ENCODE measurements around the gene AK2.

AK2 gene

GRCh38 chr1:33031506-33031905 is 5.2 kb downstream of the AK2 start:
- no peaks in the 10 kb centered on the region; the same call in 1 of the 2 replicates for H3K36me3 ChIP-seq (replicated peaks; ENCODE audit: insufficient read depth, low read length)
- H3K79me2 ChIP-seq (ENCODE audit: low read length) = peaks cover 100% of the 10 kb centered on the region
- no peak overlapping the region for H3K4me2 ChIP-seq (ENCODE audit: low read depth, low read length)
- H3K27me3 ChIP-seq (replicated peaks; ENCODE audit: insufficient read depth, low read length) = no peaks in the 10 kb centered on the region
- TF ChIP-seq EZH2 (optimal IDR thresholded peaks at IDR 0.05; ENCODE audit: low read depth, low read length) = no peak
- TF ChIP-seq EZH2phosphoT487 (IDR thresholded peaks at IDR 0.05; ENCODE audit: low read length) = no peak
- no peak overlapping the region for H3K9ac ChIP-seq (ENCODE audit: low read length)
- no peak overlapping the region for H2AFZ ChIP-seq (ENCODE audit: low read length)
- H3F3A ChIP-seq (ENCODE audit: insufficient read depth, low read length) = no peaks in the 10 kb centered on the region
- H3K9me2 ChIP-seq (replicated peaks; ENCODE audit: insufficient read depth, low read length) = no peaks in the 10 kb centered on the region
- peaks cover 24% of the 10 kb centered on the region for H4K20me1 ChIP-seq (ENCODE audit: insufficient read depth, low read length)
- peaks cover 7% of the 10 kb centered on the region for H3K4me1 ChIP-seq (ENCODE audit: low read length)
- H3K9me3 ChIP-seq (replicated peaks; ENCODE audit: insufficient read depth, low read length) = no peaks in the 10 kb centered on the region
- no peak for DNase-seq
- H3K4me3 ChIP-seq (ENCODE audit: low read length) = no peak overlapping the region
- H3K27ac ChIP-seq (ENCODE audit: low read length) = no peak overlapping the region

GRCh38 chr1:33030575-33030974 is 6.1 kb downstream of the AK2 start:
- no peak for TF ChIP-seq EZH2phosphoT487 (IDR thresholded peaks at IDR 0.05; ENCODE audit: low read length)
- no peak for TF ChIP-seq CTCF (IDR thresholded peaks at IDR 0.05; ENCODE audit: low read length)
- no peak for TF ChIP-seq EZH2 (optimal IDR thresholded peaks at IDR 0.05; ENCODE audit: low read depth, low read length)
- no peaks in the 10 kb centered on the region for H3F3A ChIP-seq (ENCODE audit: insufficient read depth, low read length)
- H3K4me1 ChIP-seq (ENCODE audit: low read length) = peaks cover 7% of the 10 kb centered on the region
- no peak overlapping the region for H3K9ac ChIP-seq (ENCODE audit: low read length)
- H3K27ac ChIP-seq (ENCODE audit: low read length) = no peak overlapping the region
- no peak for DNase-seq
- no peak overlapping the region for H3K4me3 ChIP-seq (ENCODE audit: low read length)
- no peak overlapping the region for H2AFZ ChIP-seq (ENCODE audit: low read length)
- H3K36me3 ChIP-seq (replicated peaks; ENCODE audit: insufficient read depth, low read length) = no peaks in the 10 kb centered on the region; the same call in 1 of the 2 replicates
- H4K20me1 ChIP-seq (ENCODE audit: insufficient read depth, low read length) = peaks cover 24% of the 10 kb centered on the region
- H3K4me2 ChIP-seq (ENCODE audit: low read depth, low read length) = no peak overlapping the region
- H3K79me2 ChIP-seq (ENCODE audit: low read length) = peaks cover 98% of the 10 kb centered on the region
- H3K9me3 ChIP-seq (replicated peaks; ENCODE audit: insufficient read depth, low read length) = no peaks in the 10 kb centered on the region
- H3K27me3 ChIP-seq (replicated peaks; ENCODE audit: insufficient read depth, low read length) = no peaks in the 10 kb centered on the region
- H3K9me2 ChIP-seq (replicated peaks; ENCODE audit: insufficient read depth, low read length) = no peaks in the 10 kb centered on the region

- Histone ChIP-seq H3K36me3 (replicated peaks; ENCODE audit: insufficient read depth, low read length) (no peaks in the 10 kb centered on the region; the same call in 1 of the 2 replicates), H3K4me3 (ENCODE audit: low read length) (no peak overlapping the region), H3K9ac (ENCODE audit: low read length) (no peak overlapping the region), H3F3A (ENCODE audit: insufficient read depth, low read length) (no peaks in the 10 kb centered on the region), H3K79me2 (ENCODE audit: low read length) (peaks cover 98% of the 10 kb centered on the region), H3K9me2 (replicated peaks; ENCODE audit: insufficient read depth, low read length) (no peaks in the 10 kb centered on the region), H3K4me1 (ENCODE audit: low read length) (peaks cover under 1% of the 10 kb centered on the region; the same call in 1 of the 2 replicates), H2AFZ (ENCODE audit: low read length) (no peak overlapping the region), H3K9me3 (replicated peaks; ENCODE audit: insufficient read depth, low read length) (no peaks in the 10 kb centered on the region), H4K20me1 (ENCODE audit: insufficient read depth, low read length) (peaks cover 24% of the 10 kb centered on the region), H3K4me2 (ENCODE audit: low read depth, low read length) (no peak overlapping the region), H3K27ac (ENCODE audit: low read length) (no peak overlapping the region), H3K27me3 (replicated peaks; ENCODE audit: insufficient read depth, low read length) (no peaks in the 10 kb centered on the region)
- TF ChIP-seq EZH2phosphoT487 (IDR thresholded peaks at IDR 0.05; ENCODE audit: low read length) = no peak
- no peak for TF ChIP-seq EZH2 (optimal IDR thresholded peaks at IDR 0.05; ENCODE audit: low read depth, low read length)
- no peak for DNase-seq
Measured at GRCh38 chr1:33029921-33030320, 6.8 kb downstream of the AK2 start.

- no peak overlapping the region for H3K4me2 ChIP-seq (ENCODE audit: low read depth, low read length)
- no peak for DNase-seq
- H3K27me3 ChIP-seq (replicated peaks; ENCODE audit: insufficient read depth, low read length) = no peaks in the 10 kb centered on the region
- H3K4me3 ChIP-seq (ENCODE audit: low read length) = no peak overlapping the region
- no peaks in the 10 kb centered on the region for H3K9me2 ChIP-seq (replicated peaks; ENCODE audit: insufficient read depth, low read length)
- TF ChIP-seq CTCF (IDR thresholded peaks at IDR 0.05; ENCODE audit: low read length) = no peak
- no peak for TF ChIP-seq EZH2 (optimal IDR thresholded peaks at IDR 0.05; ENCODE audit: low read depth, low read length)
- TF ChIP-seq EZH2phosphoT487 (IDR thresholded peaks at IDR 0.05; ENCODE audit: low read length) = no peak
- H4K20me1 ChIP-seq (ENCODE audit: insufficient read depth, low read length) = peaks cover 24% of the 10 kb centered on the region
- H3K36me3 ChIP-seq (replicated peaks; ENCODE audit: insufficient read depth, low read length) = no peaks in the 10 kb centered on the region; the same call in 1 of the 2 replicates
- H3K4me1 ChIP-seq (ENCODE audit: low read length) = no peaks in the 10 kb centered on the region
- no peaks in the 10 kb centered on the region for H3K9me3 ChIP-seq (replicated peaks; ENCODE audit: insufficient read depth, low read length)
- no peak overlapping the region for H3K9ac ChIP-seq (ENCODE audit: low read length)
- no peak overlapping the region for H2AFZ ChIP-seq (ENCODE audit: low read length)
- H3F3A ChIP-seq (ENCODE audit: insufficient read depth, low read length) = no peaks in the 10 kb centered on the region
- peaks cover 98% of the 10 kb centered on the region for H3K79me2 ChIP-seq (ENCODE audit: low read length)
- no peak overlapping the region for H3K27ac ChIP-seq (ENCODE audit: low read length)
Measured at GRCh38 chr1:33029209-33029608, 7.5 kb downstream of the AK2 start.

Data from MM.1S (cell line).